SK-N-SH treated with all-trans-retinoic acid at 6 μM for 48 hours (cell line): ENCODE measurements around the gene COX4I2.

Source experiments
- ARNTL ChIP-seq: fragments of 450-650 bp; formaldehyde crosslinking; IDR thresholded peaks from 2 replicates; pipeline ENCODE4 v1.5.0; 2020; ENCODE audit warnings: low read depth, mild to moderate bottlenecking, moderate library complexity, borderline replicate concordance
- ESRRG ChIP-seq: fragments of 250-450 bp; sonication (Bioruptor Pico); IDR thresholded peaks from 2 replicates; pipeline ENCODE4 v1.6.1; 2021; ENCODE audit warnings: mild to moderate bottlenecking
- ZFP30 ChIP-seq: fragments of 450-650 bp; formaldehyde crosslinking; IDR thresholded peaks from 2 replicates; pipeline ENCODE4 v1.5.0; 2022; ENCODE audit warnings: mild to moderate bottlenecking, moderate library complexity
- TF ChIP-seq, protein P1 (sequence below): fragments of 250-450 bp; sonication (Bioruptor Pico); IDR thresholded peaks from 2 replicates; pipeline ENCODE4 v1.5.1; 2021; ENCODE audit warnings: mild to moderate bottlenecking, moderate library complexity

DNA sequence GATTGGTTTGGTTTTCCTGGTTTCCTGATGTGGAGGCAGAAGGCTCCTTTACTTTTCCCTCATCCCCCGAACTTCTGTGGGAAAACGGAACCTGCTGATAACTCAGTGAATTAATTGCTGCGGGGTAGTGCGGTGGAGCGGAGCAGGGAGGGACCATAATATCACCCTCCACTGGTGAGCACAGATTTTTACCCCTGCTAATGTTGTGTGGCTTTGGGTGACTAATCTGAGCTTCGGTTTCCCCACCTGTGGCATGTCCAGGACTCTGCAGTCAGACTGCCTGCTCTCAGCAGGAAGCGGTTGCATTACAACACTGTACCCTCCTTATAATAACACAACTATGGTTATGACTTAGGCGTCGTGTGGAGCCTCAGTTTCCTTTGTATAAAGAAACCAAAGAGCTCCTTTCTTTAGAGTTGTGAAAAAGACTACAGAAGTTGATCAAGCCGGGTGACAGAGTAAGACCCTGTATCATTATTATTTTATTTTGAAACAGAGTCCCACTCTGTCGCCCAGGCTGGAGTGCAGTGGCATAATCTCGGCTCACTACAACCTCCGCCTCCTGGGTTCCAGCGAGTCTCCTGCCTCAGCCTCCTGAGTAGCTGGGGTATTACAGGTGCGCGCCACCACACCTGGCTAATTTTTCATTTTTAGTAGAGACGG is 34.8 kb upstream of the COX4I2 start:
- no peak for TF ChIP-seq ESRRG (CRISPR knock-in tag)
- TF ChIP-seq, protein P1, sequence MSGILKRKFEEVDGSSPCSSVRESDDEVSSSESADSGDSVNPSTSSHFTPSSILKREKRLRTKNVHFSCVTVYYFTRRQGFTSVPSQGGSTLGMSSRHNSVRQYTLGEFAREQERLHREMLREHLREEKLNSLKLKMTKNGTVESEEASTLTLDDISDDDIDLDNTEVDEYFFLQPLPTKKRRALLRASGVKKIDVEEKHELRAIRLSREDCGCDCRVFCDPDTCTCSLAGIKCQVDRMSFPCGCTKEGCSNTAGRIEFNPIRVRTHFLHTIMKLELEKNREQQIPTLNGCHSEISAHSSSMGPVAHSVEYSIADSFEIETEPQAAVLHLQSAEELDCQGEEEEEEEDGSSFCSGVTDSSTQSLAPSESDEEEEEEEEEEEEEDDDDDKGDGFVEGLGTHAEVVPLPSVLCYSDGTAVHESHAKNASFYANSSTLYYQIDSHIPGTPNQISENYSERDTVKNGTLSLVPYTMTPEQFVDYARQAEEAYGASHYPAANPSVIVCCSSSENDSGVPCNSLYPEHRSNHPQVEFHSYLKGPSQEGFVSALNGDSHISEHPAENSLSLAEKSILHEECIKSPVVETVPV (CRISPR knock-in tag): no peak
- TF ChIP-seq ARNTL (CRISPR knock-in tag): no peak
- no peak for TF ChIP-seq ZFP30 (CRISPR knock-in tag)
